OCI-LY3 (cell line): ENCODE data around the gene BST1.

ENCODE experiments used
- CTCF ChIP-seq: fragments of 200-600, 300-600 bp; sonication (generic); IDR thresholded peaks from 2 replicates; pipeline ENCODE4 v1.5.1; 2014; ENCODE audit warnings: antibody characterized with exemption, low read length, low read depth
- EZH2phosphoT487 ChIP-seq: fragments of 200-600 bp; shearing (Covaris generic); IDR thresholded peaks from 2 replicates; pipeline ENCODE4 v1.6.1; 2018; ENCODE audit warnings: antibody characterized with exemption, mixed run types, low read depth

GRCh38 chr4:15655223-15656037 is 47.4 kb upstream of the BST1 start, which contains the start of gene FBXL5:
- TF ChIP-seq CTCF: no peak
- TF ChIP-seq EZH2phosphoT487: no peak
